Fibroblast of lung (primary cell): Measurements from ENCODE around the gene TRIM14.

Experiments
- CTCF ChIP-seq, 2 donors: IDR thresholded peaks in 1 of 2; conservative IDR thresholded peaks in 1 of 2; 1 replicate in 1 of 2; 2 replicates in 1 of 2; pipeline ENCODE4 v1.5.1; 2011 to 2012; ENCODE audit warnings: low read length in 2 of 2, control low read depth in 1 of 2, inconsistent platforms in 1 of 2, low read depth in 1 of 2, mild to moderate bottlenecking in 1 of 2
- EZH2 ChIP-seq: IDR thresholded peaks from 2 replicates; pipeline ENCODE4 v1.5.1; 2012; ENCODE audit warnings: low read length, control low read depth, mild to moderate bottlenecking; ENCODE audit errors: missing control alignments

DNA sequence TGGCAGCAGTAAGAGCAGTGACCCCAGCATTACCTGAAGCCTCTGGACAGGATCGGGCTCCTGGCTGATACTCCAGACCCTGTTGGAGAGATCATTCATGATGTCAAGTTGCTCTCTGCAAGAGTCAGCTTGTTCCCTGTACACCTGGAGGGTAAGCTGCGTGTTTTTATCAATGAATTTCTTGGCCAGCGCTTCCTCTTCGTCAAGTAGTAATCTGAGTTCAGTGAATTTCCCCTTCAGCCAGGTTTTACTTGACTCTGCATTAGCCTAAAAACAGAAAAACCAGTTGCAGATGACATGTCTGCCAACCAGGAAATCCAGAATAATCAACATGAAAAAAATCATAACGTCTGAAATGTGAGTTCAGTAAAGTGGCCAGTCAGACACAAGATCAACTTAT lies 19.1 kb downstream of the TRIM14 start:
- TF ChIP-seq EZH2: no peak
- TF ChIP-seq CTCF (conservative IDR thresholded peaks at IDR 0.05 in 1 of 2, IDR thresholded peaks at IDR 0.05 in 1 of 2; ENCODE audit: low read depth in 1 of 2, low read length in 2 of 2): no peak
